AG09319 (cell line): ENCODE measurements around the gene LAYN.

Experiments used
- DNase-seq: peaks from one replicate; pipeline ENCODE4 v3.0.0-alpha.2; 2010; ENCODE audit warnings: low read depth; ENCODE audit errors: extremely low read depth
- TF ChIP-seq, protein P1 (sequence below): IDR thresholded peaks from 2 replicates; pipeline ENCODE4 v1.5.1; 2011; ENCODE audit warnings: low read depth, mild to moderate bottlenecking, inconsistent platforms, low read length, moderate library complexity

The LAYN gene

DNA sequence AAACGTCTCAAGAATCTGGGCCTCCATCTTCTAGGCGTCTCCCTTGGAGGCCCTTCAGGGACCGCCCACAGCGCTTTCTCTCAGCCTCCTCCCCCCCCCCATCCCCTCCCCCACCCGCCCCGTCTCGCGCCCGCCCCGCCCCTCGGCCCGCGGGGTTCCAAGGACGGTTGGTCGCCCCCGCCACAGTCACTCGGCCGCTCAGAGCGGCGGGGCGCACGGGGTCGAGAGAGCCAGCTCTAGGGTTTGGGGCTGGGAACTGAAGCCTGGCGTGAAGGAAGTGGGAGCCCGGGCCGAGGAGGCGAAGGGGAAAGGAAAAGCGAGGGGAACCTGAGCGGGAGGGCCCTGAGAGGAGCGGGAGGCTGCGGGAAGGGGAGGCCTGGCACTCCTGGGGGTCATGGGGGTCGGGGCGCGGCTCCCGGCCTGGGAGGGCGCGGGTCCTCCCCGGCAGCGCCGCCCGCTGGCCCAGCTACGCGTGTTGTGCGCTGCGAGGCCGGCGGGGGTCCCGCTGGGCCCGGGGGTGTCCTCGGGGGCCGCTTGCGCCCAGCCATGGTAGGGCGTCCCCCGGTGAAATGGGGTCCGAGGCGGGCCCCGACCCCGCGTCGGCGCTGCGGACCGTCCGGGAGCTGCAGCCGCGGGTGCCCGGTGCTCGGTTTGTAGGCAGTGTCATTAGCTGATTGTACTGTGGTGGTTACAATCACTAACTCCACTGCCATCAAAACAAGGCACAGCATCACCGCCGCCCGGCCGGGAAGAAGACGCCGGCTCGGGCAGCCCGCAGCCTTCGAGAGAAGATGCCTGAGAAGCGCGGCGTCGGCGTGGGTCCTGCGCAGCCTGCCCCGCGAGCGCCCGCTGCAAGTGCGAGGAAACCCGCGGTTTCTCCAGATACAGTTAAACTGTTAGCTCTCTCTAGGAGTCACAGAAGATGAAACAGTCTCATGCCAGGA is 28.0 kb upstream of the LAYN start, which contains the start of gene BTG4:
Gene BTG4, minus strand, starts transcription at position 91 of the 944 bp plus-strand sequence. CDS start 13,610 bp downstream, outside the sequence.
- TF ChIP-seq, protein P1, sequence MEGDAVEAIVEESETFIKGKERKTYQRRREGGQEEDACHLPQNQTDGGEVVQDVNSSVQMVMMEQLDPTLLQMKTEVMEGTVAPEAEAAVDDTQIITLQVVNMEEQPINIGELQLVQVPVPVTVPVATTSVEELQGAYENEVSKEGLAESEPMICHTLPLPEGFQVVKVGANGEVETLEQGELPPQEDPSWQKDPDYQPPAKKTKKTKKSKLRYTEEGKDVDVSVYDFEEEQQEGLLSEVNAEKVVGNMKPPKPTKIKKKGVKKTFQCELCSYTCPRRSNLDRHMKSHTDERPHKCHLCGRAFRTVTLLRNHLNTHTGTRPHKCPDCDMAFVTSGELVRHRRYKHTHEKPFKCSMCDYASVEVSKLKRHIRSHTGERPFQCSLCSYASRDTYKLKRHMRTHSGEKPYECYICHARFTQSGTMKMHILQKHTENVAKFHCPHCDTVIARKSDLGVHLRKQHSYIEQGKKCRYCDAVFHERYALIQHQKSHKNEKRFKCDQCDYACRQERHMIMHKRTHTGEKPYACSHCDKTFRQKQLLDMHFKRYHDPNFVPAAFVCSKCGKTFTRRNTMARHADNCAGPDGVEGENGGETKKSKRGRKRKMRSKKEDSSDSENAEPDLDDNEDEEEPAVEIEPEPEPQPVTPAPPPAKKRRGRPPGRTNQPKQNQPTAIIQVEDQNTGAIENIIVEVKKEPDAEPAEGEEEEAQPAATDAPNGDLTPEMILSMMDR = no peak
- DNase-seq = no peak

DNA sequence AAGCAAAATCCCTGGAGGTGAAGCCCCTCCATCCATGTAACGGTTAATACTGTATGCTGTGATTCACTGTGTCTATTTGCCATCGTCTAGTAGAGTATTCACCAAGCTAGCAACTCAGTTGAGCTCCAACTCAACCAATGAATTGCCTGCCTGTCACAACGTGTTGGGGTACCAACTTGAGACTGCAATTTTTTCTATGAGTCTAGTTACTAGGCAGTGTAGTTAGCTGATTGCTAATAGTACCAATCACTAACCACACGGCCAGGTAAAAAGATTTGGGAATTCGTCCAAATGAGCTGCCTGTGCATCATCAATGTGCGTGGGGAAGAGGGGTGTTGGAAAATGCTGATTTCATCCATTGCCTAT is 27.3 kb upstream of the LAYN start:
- TF ChIP-seq, protein P1 = no peak
- DNase-seq = no peak

DNA sequence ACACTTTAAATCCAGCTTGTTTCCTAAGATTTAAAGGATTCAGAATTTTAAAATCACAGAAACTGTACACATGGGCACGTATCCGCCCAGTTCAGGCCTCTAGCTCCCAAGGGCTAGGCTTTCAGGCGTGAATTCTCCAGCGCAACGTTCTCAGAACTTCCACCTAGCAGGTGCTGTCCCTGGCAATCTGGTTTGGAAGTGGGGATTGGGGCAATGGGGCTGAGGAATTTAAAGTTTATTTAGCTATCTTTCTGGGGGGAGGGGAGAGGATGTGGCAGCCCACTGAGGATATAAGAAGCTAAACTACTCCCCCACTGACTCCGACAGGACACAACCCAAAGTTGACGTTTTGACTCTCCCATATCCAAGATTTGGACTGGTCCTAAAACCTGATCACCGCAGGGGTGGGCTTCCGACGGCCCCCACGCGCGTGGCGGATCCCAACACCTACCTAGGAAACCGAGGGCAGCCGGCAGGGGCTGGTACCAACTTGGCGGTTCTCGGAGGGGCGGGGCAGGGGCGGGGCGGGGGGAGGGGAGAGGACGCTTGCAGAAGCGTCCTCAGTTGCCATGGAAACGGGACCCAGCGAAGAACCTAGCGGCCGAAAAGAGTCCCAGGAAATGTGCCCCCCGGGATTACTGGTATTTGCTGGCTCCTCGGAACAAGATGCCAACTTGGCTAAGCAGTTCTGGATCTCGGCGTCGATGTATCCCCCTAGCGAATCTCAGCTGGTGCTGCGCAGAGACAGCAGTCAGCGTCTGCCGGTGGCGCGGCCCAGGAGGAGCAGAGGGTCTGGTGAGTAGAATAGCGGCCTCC is 26.1 kb upstream of the LAYN start, which contains the start of gene HOATZ:
Gene HOATZ, plus strand, starts transcription at position 563 of the 816 bp plus-strand sequence. Its CDS starts 7 bp downstream, at position 570.
- TF ChIP-seq, protein P1 = no peak
- DNase-seq = no peak

DNA sequence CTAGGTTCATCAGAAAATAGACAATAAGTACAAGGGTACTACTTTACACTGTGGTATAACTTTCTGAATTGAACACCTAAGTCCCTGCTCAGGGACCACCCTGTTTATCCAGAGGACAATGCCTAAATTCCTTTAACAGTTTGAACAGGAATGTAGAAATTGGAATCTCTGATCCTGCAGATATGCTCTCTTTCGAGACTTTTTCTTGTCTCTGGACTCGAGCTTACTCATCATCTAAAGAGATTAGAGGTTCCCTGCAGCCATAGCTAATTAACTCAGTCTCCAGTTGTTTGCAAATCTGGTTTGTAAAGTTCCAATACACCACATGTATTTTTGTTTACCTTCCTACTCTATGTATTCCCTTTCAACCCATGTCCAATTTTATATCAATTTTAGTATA is 24.9 kb upstream of the LAYN start:
- DNase-seq = no peak
- TF ChIP-seq, protein P1 = no peak

DNA sequence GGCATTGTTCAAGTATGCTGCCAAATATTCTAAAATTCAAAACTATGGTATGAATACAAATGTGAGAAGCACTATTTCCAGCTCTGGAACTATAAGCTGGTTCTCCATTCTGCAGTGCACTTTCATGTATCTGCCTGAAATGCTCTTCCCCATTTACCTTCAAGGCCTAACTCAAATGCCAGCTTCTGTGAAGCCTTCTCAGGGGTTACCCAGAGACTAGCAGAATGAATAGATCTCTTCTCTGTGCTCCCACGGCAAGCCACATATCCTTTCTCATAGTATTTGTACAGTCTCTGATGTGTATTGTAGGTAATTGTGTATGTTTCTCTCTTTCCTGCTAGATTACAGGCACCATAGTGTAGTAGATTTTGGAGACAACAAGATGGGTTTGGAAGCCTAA is 21.9 kb upstream of the LAYN start:
- DNase-seq = no peak
- TF ChIP-seq, protein P1 = no peak

DNA sequence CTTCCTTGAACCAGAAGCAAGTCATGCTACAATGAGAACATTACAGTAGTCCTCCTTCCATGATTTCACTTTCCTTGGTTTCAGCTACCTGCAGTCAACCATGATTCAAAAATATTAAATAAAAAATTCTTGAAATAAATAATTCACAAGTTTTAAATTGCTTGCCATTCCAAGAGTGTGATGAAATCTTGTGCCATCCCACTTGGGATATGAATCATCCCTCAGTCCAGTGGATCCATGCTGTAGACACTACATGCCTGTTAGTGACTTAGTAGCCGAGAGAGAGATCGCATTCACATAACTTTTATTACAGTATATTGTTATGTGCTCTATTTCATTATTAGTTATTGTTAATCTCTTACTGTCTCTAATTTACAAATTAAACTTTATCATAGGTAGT is 20.0 kb upstream of the LAYN start:
- TF ChIP-seq, protein P1 = no peak
- DNase-seq = no peak
